GM20000 (cell line): ENCODE data around the gene ADGRD1.

Experiments used
- DNase-seq: peaks from one replicate; pipeline ENCODE4 v3.0.0; 2012; ENCODE audit warnings: low spot score
- CTCF ChIP-seq: IDR thresholded peaks from 2 replicates; pipeline ENCODE4 v1.5.1; 2012; ENCODE audit warnings: mild to moderate bottlenecking, control low read depth; ENCODE audit errors: extremely low read depth, missing control alignments

ADGRD1 gene

GRCh38 chr12:131055596-131056233, 102.0 kb downstream of the ADGRD1 start:
- no peak for TF ChIP-seq CTCF
- DNase-seq, result no peak

- TF ChIP-seq CTCF, result no peak
- no peak for DNase-seq
Measured at GRCh38 chr12:131056626-131057025, 102.9 kb downstream of the ADGRD1 start.

GRCh38 chr12:131057211-131057721, 103.6 kb downstream of the ADGRD1 start:
- no peak for TF ChIP-seq CTCF
- no peak for DNase-seq

- TF ChIP-seq CTCF, result no peak
Measured at GRCh38 chr12:131057722-131058515, 104.2 kb downstream of the ADGRD1 start.

GRCh38 chr12:131058700-131059099, 105.0 kb downstream of the ADGRD1 start:
- DNase-seq, result no peak
- no peak for TF ChIP-seq CTCF

More at GRCh38 chr12:131057722-131058515, 104.2 kb downstream of the ADGRD1 start:
- no peak for DNase-seq

- no peak for DNase-seq
- no peak for TF ChIP-seq CTCF
Measured at GRCh38 chr12:131060011-131060703, 106.5 kb downstream of the ADGRD1 start.
